GM12872 (cell line): Measurements from ENCODE around the gene TAX1BP1.
A peak's percentile ranks its signal among the peaks of the same experiment; 100 is the strongest.

Experiments
- CTCF ChIP-seq: IDR thresholded peaks from 3 replicates; pipeline ENCODE4 v1.5.1; 2011; ENCODE audit warnings: low read depth, mild to moderate bottlenecking, low read length, moderate library complexity; ENCODE audit not compliant: insufficient read depth

TAX1BP1 gene

GRCh38 chr7:27771111-27771510, 31.1 kb downstream of the TAX1BP1 start:
- TF ChIP-seq CTCF: no peak

- TF ChIP-seq CTCF: peak; percentile 45; the same call in 2 of the 3 replicates
Observed at GRCh38 chr7:27774717-27775328, 34.9 kb downstream of the TAX1BP1 start.

GRCh38 chr7:27775782-27776181, 35.8 kb downstream of the TAX1BP1 start:
- no peak for TF ChIP-seq CTCF

GRCh38 chr7:27777662-27778061, 37.7 kb downstream of the TAX1BP1 start:
- TF ChIP-seq CTCF: no peak

- TF ChIP-seq CTCF: no peak
Observed at GRCh38 chr7:27779873-27780272, 39.9 kb downstream of the TAX1BP1 start.

- no peak for TF ChIP-seq CTCF
Observed at GRCh38 chr7:27781188-27781587, 41.2 kb downstream of the TAX1BP1 start.

- TF ChIP-seq CTCF: no peak
Observed at GRCh38 chr7:27782849-27783248, 42.9 kb downstream of the TAX1BP1 start.
